Peyer's patch (tissue), 4 donors: ENCODE measurements around the gene PLP2.

Source experiments
- POLR2A ChIP-seq, 2 donors: fragments of 450-650 bp; IDR thresholded peaks; one replicate each; pipeline ENCODE4 v1.5.1; 2017; ENCODE audit warnings: antibody characterized with exemption in 2 of 2, mild to moderate bottlenecking in 2 of 2, moderate library complexity in 2 of 2
- TF ChIP-seq, protein P1 (sequence below), 6 experiments: fragments of 450-650 bp in 4 of 6; fragments of 200-600 bp in 2 of 6; sonication (generic) in 1 of 6; IDR thresholded peaks; one replicate each; pipeline ENCODE4 v1.5.1; 2017 to 2019; ENCODE audit warnings: antibody characterized with exemption in 6 of 6, mild to moderate bottlenecking in 3 of 6, moderate library complexity in 1 of 6

DNA sequence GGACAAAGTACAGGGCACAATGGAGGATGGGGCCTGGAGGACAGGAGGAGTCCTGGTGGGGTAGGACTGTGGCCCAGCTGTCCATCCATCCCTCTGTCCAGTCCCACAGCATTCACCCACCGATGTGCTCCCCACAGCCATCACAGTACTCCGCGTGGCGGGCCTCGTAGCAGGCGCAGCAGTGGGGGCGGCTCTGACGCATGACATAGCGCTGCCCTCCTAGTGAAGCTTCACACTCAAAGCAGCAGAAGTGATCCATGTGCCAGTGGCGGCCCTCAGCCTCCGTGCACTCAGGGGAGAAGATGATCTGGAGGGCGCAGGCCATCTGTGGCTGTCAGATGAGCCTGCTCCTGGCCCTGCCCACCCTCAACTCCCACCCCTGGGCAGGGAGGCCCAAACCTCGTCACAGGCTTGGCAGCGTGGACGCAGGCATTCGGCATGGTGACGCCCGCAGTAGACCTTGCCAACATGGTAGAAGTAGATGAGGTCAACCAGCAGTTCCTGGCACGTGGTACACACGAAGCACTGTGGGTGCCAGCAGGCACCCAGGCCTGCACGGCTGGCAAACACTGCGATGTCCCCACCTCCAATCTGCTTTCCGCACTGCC, 6.3 kb downstream of the PLP2 start:
- TF ChIP-seq, protein P1, sequence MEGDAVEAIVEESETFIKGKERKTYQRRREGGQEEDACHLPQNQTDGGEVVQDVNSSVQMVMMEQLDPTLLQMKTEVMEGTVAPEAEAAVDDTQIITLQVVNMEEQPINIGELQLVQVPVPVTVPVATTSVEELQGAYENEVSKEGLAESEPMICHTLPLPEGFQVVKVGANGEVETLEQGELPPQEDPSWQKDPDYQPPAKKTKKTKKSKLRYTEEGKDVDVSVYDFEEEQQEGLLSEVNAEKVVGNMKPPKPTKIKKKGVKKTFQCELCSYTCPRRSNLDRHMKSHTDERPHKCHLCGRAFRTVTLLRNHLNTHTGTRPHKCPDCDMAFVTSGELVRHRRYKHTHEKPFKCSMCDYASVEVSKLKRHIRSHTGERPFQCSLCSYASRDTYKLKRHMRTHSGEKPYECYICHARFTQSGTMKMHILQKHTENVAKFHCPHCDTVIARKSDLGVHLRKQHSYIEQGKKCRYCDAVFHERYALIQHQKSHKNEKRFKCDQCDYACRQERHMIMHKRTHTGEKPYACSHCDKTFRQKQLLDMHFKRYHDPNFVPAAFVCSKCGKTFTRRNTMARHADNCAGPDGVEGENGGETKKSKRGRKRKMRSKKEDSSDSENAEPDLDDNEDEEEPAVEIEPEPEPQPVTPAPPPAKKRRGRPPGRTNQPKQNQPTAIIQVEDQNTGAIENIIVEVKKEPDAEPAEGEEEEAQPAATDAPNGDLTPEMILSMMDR (IDR thresholded peaks at IDR 0.05): no peak
- no peak for TF ChIP-seq POLR2A (IDR thresholded peaks at IDR 0.05)
